Stimulated activated CD8-positive, alpha-beta memory T cell treated with anti-CD3 and anti-CD28 coated beads, Interleukin-15, amount 100 ng/mL, for 4 hours (primary cell): ENCODE data around the gene DOP1B.
"Not testable (repeated sequence)": the region's sequence is repeated elsewhere in the genome, so short reads cannot be mapped to it uniquely, and the experiment has no call there.

ENCODE experiments used
- DNase-seq, 2 donors: peaks; one replicate each; pipeline ENCODE4 v3.0.0-alpha.2; 2020; ENCODE audit warnings: low read depth in 2 of 2

The DOP1B gene

DNA sequence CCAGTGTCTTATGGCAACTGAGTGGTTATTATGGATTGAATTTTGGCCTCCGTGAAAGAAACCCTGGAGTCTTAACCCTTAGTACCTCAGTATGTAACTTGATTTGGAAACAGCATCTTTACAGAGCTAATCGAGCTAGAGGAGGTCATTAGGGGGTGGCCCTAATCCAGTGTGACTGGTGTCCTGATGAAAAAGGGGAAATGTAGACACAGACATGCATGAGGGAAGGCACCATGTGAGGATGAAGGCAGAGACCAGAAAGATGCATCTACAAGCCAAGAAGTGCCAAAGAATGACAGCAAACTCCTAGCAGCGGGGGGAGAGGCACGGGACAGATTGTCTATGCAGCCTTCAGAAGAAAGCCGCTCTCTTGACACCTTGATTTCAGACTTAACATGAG, 14.7 kb downstream of the DOP1B start:
- DNase-seq: no peak

- DNase-seq: no peak
These were observed 15.2 kb downstream of the DOP1B start for GRCh38 chr21:36171741-36172331.

GRCh38 chr21:36174780-36175179, 18.2 kb downstream of the DOP1B start:
- no peak for DNase-seq

DNA sequence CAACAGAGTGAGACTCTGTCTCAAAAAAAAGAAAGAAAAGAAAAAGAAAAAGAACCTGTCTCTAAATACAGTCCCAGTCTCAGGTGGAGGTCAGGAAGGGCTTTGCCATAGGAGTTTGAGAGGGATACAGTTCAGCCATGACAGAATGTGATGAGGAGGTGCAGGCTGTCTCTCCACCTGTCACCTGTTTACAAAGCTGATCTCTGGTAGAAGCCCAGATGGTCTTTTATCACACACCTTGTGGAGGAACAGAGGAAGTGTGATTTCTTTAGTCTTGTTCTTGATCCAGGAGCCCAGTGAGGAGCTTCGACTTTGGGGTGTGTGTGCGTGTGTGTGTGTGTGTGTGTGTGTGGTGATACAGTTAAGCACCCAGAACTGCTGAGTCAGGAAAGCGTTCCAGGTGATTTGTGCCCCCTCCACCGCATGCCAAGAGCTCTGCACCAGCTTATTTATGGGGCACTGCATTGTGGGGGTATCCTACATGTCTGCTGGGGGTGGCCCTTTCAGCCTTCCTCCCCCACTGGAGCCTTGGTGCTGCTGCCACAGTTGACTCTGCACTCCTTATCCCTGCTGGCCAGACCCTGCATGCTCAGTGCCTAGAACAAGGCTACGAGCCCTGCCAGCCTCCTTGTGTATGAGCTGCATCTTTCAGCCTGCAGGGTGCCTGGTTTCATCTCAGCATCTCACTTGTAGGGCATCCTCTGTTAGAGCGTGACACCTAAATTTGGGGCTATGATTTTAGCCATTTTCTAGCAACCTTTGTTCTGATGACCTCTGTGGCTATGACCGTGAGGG, 19.3 kb downstream of the DOP1B start:
- no peak for DNase-seq

- no peak for DNase-seq
These were observed 21.7 kb downstream of the DOP1B start for GRCh38 chr21:36178349-36178748.

GRCh38 chr21:36179145-36179544, 22.5 kb downstream of the DOP1B start:
- no peak for DNase-seq

GRCh38 chr21:36180963-36181362, 24.3 kb downstream of the DOP1B start:
- DNase-seq: no peak

DNA sequence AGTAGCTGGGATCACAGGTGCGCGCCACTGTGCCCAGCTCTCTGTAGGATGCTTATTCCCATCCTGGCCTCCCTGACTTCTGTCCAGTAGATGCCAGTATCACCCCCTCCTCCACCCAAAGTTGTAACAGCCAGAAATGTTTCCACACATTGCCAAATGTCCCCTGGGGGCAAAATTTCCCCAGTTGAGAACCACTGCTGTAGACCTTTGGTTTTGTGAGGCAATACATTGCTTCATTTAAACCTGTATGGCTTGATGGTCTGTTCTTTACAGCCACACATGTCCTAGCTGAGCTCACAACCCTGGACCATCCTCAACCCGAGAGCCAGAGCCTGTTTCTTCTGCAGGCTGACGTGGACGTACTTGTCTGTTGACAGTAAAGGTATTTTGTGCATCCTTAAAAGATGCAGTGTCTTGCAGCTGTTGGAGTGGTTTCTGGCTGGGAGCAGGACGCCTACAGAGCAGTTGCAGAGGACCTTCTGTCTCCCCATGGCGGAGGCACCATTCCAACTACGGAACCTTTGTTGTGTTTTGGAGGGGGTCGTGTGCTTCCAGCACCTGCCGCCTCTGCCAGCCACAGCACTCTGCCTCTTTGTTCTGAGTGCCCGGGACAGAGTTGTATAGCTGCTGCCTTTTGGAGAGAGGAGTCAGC, 26.6 kb downstream of the DOP1B start:
- no peak for DNase-seq

DNA sequence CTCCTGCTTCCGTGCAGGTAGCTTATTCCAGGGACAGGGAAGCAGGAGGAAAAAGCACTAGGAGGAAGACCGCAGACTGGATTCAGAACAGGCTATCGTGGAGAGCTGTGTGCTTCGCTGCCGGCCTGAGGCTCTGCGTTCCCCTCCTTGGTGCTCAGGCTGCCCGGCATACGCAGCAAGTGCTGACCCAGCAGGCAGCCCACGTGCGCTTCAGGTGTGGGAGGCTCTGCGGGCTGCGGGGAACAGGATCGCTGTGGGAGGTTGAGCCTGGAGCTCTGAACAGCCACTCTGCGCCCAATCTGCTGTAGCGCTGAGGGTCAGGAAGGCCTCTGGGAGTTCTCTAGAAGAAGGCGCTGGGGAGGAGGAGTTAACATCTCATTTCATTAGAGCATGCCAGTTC, 27.9 kb downstream of the DOP1B start:
- DNase-seq: no peak

GRCh38 chr21:36185523-36185922, 28.9 kb downstream of the DOP1B start:
- no peak for DNase-seq

DNA sequence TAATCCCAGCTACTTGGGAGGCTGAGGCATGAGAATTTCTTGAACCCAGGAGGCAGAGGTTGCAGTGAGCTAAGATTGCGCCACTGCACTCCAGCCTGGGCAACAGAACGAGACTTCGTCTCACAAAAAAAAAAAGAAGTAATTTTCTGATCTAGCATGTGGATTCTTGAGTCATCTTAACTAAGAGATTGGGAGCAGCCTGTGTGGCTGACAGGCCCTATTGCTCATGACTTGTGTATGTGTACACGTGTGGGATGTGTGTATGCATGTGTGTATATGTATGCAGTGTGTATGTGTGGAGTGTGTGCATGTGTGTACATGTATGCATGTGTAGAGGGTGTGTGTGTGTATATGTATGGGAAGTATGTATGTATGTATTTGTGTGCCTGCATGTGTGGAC, 29.5 kb downstream of the DOP1B start:
- no peak for DNase-seq

DNA sequence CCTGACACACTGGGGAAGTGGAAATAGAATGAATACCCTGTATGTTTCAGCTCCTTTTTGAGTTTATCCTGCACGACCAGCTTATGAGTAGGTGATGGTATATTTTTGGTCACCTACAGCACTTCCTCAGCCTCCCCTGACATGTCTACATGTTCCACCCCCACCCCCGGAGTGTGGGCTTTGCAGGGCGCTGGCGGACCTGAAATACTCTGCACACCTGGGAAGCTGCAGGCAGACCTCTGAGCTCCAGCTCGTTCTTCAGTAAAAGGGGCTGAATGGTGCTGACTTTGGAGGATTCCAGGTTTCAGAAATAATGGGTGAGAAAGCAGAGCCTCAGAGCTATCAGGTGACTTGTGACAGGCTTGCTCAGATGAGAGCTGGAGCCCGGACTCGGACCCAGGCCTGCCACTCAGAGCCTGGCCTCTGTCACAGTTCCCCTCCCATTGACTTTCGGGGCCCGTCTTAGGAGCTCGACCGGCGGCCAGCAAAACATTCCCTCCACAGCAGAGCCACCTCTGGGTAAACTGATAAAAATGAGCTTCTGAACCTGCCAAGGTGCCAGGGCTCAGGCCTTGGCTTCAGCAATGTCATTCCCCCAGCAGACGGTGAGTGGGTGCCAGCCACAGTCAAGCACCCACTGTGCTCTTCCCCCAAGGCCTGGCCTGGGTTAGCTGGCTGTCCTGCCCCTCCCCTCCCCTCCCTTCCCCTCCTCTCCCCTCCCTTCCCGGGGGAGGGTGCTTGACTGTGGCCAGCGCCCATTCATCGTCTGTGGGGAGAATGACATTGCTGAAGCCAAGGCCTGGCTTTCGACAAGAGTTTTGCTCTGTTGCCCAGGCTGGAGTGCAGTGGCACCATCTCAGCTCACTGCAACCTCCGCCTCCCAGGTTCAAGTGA, 30.1 kb downstream of the DOP1B start:
- no peak for DNase-seq

- DNase-seq: no peak
These were observed 31.6 kb downstream of the DOP1B start for GRCh38 chr21:36188081-36188681.

- no peak for DNase-seq
These were observed 32.3 kb downstream of the DOP1B start for GRCh38 chr21:36188937-36189336.

DNA sequence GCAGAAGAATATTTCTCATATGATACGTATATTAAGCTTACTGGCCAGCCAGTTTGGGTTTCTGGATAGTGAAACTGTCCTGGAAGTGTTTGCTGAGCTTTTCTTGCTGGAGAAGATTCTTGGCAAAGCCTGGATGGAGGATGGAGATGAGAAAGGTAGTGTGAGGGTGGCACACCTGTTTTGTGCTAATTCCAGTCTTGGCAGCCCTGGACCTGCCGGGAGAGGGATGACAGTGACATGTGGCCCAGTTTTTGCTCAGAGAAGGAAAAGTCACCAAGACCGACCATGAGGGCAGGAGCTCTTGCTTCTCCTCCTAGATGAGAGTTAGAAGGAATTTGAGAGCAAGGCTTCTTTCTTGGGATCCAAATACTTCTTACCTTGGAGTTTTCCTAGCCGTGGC, 34.1 kb downstream of the DOP1B start:
- DNase-seq: no peak

DNA sequence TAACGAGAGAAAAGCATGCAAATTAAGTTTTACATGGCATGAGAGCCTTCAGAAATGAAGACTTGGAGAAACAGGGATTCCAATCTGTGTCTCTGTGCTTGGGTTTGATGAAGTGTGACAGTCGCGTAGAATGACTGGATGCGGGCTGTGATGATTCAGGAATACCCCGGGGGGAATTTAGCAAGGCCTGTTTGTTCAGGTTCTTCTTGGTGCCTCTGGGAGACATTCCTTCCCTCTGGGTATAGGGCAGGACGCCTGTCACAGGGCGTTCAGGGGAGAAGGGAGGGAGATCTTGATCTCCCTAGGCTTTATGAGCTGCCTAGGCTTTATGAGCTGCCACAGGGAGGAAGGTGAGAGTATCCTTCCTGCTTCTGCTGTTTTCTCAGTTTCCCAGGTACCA, 36.6 kb downstream of the DOP1B start:
- no peak for DNase-seq

DNA sequence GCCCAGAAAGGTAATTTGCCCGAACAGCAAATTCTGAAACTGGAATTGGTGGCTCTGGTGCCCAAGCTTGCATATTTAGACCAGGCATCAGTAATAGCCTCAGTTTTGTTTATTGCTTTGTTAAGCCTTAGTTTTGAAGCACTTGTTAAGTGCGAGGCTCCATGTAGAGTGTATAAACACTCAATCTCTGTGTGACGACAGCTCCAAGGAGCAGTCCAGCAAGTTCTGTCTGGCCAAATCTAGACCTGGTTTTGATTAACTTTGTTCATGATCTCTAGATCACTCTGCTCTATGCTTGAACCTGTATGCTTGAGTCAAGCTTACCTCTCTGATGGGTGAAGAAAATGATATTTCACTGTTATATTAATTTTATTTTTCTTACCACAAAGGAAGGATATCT, 37.4 kb downstream of the DOP1B start:
- no peak for DNase-seq

GRCh38 chr21:36195613-36196012, 39.0 kb downstream of the DOP1B start:
- no peak for DNase-seq

- DNase-seq: no peak
These were observed 42.4 kb downstream of the DOP1B start for GRCh38 chr21:36199021-36199420.

DNA sequence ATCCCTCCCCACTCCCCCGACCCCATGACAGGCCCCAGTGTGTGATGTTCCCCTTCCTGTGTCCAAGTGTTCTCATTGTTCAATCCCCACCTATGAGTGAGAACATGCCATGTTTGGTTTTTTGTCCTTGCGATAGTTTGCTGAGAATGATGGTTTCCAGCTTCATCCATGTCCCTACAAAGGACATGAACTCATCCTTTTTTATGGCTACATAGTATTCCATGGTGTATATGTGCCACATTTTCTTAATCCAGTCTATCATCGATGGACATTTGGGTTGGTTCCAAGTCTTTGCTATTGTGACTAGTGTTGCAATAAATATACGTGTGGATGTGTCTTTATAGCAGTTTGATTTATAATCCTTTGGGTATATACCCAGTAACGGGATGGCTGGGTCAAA, 43.0 kb downstream of the DOP1B start:
- not testable (repeated sequence) for DNase-seq

- DNase-seq: no peak
These were observed 43.5 kb downstream of the DOP1B start for GRCh38 chr21:36200081-36200561.
